GM21529 (cell line): ENCODE results near the gene STYXL1.
"Not testable (repeated sequence)": the region's sequence is repeated elsewhere in the genome, so short reads cannot be mapped to it uniquely, and the experiment has no call there.

Source experiments
- ATAC-seq: cut with Tn5 transposase; IDR thresholded peaks from one replicate; pipeline ENCODE4 v1.9.1; 2021; ENCODE audit not compliant: unreplicated experiment

The STYXL1 gene

DNA sequence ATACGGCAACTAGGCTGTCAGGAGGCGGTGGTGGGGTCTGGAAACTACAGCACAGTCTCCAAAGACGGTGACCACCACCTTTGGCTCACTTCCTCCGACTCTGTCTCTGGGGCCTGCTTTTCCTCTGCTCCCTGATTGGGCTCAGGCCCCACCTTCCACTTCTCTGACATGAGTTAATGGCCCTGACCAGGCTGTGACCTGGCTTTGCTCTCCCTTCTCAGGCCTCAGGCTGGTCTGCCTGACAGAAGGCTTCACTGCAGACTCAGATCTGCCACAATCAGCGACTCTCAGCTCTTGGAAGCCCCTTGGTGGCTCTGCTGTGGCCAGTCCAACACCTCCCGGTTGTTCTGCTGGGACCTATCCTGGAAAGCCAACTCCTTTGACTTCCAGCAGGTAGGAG, 7.7 kb downstream of the STYXL1 start:
- no peak for ATAC-seq

- ATAC-seq = no peak
Measured at GRCh38 chr7:76037310-76037709, 10.5 kb downstream of the STYXL1 start.

- no peak for ATAC-seq
Measured at GRCh38 chr7:76031964-76032363, 15.8 kb downstream of the STYXL1 start.

DNA sequence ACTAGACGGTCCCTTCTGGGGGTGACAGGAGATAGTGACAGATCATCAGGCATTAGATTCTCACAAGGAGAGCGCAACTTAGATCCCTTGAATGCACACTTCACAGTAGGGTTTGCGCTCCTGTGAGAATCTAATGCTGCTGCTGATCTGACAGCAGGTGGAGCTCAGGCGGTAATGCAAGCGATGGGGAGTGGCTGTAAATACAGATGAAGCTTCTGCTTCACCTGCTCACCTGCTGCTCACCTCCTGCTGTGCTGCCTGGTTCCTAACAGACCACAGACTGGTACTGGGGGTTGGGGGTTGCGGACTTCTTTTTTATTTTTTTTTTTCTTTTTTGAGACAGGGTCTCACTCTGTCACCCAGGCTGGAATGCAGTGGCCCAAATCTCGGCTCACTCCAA, 18.1 kb downstream of the STYXL1 start:
- ATAC-seq = not testable (repeated sequence)

DNA sequence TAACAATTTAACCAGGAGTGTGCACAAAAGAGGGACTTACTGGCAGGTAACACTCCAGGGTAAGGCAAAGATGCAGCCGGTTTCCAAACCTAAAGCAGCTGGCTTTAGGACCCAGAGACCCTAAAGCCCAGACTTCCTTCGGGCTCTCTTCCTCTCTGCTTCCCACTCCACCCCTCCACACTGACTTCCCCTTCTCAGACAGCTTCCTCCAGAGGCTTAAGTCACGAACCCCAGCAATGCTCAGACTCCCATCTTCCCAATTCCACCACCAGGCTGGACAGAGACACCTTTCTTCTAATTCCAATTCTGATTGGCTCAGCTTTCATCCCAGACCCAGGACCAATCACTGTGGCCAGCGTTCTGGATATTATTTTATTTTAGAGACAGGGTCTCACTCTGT, 24.8 kb downstream of the STYXL1 start:
- ATAC-seq = no peak

DNA sequence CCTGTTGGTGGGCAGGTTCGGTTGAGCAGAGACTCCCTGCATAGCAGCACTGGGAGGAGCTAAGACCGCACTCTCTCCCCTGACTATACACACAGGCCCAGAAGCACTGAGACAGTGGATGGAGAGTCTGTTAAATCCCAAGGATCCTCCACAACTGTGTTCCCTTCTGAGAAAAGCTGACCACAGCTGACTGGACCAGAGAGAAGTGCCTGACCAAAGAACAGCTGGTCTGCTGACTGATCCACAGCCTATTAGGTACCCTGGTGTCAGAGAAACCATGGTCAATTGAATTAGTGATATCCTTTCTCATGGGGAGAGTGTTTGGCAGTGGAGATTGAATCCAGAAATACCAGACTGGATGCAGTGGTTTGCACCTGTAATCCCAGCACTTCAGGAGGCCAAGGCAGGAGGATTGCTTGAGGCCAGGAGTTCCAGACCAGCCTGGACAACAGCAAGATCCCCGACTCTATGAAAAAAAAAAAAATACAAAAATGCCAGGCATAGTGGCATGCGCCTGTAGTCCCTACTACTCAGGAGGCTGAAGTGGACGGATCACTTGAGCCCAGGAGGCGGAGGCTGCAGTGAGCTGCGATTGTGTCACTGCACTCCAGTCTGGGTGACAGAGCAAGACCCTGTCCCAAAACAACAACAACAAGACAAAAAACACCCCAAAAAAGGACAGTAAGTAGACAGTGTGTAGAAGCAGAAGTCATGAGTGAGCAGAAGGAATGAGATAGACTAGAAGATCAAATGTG, 25.6 kb downstream of the STYXL1 start:
- no peak for ATAC-seq

GRCh38 chr7:76020031-76020714, 27.6 kb downstream of the STYXL1 start:
- ATAC-seq = no peak

DNA sequence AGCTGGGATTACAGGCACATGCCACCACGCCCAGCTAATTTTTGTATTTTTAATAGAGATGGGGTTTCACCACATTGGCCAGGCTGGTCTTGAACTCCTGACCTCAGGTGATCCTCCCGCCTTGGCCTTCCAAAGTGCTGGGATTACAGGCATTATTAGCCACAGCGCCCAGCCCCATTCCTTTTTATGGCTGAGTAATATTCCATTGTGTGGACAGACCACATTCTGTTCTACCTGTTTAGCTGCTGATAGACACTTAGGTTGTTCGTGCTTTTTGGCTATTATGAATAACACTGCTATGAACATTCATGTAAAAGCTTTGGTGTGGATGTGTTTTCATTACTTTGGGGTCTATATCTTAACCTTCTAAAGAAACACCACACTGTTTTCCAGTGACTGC, 29.3 kb downstream of the STYXL1 start:
- not testable (repeated sequence) for ATAC-seq

DNA sequence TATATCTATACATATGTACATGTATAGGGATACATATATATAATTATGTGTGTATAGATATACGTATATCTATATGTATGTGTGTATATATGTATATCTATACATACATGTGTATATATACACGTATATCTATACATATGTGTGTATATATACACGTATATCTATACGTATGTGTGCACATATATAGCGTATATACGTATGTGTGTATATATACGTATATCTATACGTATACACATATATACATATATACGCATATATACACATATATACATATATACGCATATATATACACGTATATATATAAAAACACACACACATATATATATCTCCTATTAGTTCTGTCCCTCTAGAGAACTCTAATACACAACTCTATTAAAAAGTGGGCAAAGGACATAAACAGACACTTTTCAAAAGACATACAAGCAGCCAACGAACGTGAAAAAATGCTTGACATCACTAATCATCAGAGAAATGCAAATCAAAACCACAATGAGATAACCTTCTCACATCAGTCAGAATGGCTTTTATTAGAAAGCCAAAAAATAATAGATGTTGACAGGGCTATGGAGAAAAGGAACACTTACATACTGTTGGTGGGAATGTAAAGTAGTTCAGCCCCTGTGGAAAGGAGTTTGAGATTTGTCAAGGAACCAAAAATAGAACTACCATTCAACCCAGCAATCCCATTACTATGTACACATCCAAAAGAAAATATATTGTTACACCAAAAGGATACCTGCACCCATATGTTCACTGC, 31.4 kb downstream of the STYXL1 start:
- no peak for ATAC-seq

- no peak for ATAC-seq
Measured at GRCh38 chr7:76011442-76011861, 36.3 kb downstream of the STYXL1 start.

DNA sequence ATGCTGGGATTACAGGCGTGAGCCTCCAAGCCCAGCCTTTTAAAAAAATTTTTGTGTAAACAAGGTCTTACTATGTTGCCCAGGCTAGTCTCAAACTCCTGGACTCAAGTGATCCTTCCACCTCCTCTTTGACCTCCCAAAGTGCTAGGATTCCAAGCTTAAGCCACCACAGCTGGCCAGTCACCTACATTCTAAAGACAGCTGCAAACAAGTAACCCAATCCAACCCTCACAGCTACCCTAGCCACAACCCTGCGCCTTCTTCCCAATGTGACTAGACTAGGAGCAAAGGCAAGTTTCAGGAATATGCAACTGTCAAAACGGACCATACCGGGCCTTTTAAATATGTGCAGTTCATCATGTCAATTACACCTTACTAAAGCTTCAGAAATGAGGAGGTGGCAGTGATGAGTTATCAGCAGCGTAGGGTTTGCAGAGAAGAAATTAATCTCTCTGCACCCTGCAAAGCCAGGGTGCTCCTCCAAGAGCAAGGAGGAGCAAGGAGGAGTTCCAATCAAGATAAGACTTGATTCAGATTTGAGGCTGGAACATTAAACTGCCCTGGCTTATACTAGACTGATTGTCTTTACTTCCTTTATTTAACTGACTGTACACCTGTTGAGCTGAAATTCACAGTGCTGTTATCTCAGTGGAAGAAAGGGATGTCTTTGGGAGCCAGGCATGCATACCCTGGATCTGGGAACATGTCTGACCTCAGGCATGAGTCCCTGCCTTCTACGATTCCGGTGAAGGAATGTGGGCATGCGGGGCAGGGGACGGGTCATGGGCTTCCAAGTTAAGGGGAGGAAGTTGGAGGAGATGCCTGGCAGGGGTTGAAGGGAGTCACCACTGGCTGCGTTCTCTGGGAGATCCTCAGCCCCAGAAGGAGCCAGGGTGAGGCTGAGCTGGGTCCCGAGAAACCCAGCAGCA, 37.9 kb downstream of the STYXL1 start:
- no peak for ATAC-seq

GRCh38 chr7:76008156-76008687, 39.6 kb downstream of the STYXL1 start:
- no peak for ATAC-seq

DNA sequence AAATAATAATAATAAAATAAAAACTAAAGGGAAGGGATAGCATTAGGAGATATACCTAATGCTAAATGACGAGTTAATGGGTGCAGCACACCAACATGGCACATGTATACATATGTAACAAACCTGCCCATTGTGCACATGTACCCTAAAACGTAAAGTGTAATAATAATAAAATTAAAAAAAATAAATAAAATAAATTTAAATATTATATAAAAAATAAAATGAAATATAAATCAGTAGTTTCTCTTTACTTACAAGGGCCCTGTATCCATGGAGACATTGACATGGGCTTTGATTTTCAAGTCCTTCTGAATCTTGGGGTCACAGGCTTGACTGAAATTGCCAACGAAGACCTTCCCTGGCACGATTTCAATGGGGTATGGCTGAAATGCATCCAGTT, 42.8 kb downstream of the STYXL1 start:
- not testable (repeated sequence) for ATAC-seq

GRCh38 chr7:76003351-76003750, 44.4 kb downstream of the STYXL1 start:
- no peak for ATAC-seq

GRCh38 chr7:76002822-76003221, 45.0 kb downstream of the STYXL1 start:
- no peak for ATAC-seq

DNA sequence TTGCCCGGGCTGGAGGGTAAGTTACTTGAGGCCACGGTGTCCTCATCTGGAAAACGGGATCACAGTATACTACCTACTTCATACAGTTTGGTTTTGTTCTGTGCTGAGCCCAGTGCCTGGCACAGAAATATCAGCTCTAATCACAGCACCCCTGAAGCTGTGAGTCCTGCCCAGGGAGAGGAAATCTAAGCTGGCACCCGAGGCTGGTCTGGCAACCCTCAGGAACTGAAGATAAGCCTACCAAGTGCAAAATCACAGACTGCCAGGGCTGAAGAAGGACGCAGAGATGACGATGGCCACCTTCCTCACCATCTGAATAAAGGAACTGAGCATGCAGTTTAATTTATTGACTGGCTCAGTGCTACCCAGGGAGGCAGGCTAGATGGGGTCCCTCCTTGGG, 45.7 kb downstream of the STYXL1 start:
- no peak for ATAC-seq

- ATAC-seq = no peak
Measured at GRCh38 chr7:76000566-76000965, 47.2 kb downstream of the STYXL1 start.

DNA sequence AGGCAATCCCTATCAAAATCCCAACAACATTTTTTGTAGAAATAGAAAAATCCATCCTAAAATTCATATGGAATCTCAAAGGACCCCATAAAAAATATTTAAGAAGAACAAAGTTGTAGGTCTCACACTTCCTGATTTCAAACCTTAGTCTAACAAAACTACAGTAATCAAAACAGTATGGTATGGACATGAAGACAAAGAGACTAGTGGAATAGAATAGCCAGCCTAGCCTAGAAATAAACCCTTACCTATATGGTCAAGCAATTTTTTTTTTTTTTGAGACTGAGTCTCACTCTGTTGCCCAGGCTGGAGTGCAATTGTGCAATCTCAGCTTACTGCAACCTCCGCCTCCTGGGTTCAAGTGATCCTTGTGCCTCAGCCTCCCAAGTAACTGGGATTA, 49.8 kb downstream of the STYXL1 start:
- no peak for ATAC-seq

DNA sequence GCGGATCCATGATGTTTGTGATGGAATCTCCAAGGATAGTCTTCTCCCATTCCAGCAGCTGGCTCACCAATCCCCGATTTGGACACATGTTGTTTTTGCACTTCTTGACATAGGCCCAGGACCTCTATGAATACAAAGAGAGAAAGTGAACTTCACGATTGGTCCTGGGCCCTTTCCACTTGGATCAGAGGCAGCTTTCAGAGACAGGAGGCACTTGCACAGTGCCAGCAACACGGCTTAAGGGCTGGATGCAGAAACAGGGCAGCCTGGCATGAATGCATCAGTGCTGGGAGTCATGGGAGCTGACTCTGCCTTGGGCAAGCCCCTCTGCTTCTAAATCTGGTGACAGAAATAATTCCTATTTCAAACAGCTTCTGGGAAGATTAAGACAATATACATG, 51.3 kb downstream of the STYXL1 start:
- ATAC-seq = no peak

GRCh38 chr7:75995996-75996395, 51.8 kb downstream of the STYXL1 start:
- no peak for ATAC-seq

- ATAC-seq = no peak
Measured at GRCh38 chr7:75995052-75995471, 52.7 kb downstream of the STYXL1 start.
